ENCODE measurements around the gene RALGDS.
"Not testable (repeated sequence)": the region's sequence is repeated elsewhere in the genome, so short reads cannot be mapped to it uniquely, and the experiment has no call there.

The RALGDS gene

GRCh38 chr9:133086894-133087293, 34.1 kb downstream of the RALGDS start:
- Mint-ChIP-seq H3K36me3 (ENCODE audit: low read depth) (no peaks in the 10 kb centered on the region), H3K9me3 (no peaks in the 10 kb centered on the region), H3K4me3 (no peak overlapping the region), H3K4me1 (ENCODE audit: low read depth) (no peaks in the 10 kb centered on the region), H3K27me3 (no peaks in the 10 kb centered on the region), H3K27ac (no peak overlapping the region)

GRCh38 chr9:133086212-133086860, 34.7 kb downstream of the RALGDS start:
- not testable (repeated sequence) for H3K4me3 Mint-ChIP-seq; H3K9me3 Mint-ChIP-seq; H3K36me3 Mint-ChIP-seq (ENCODE audit: low read depth); H3K4me1 Mint-ChIP-seq (ENCODE audit: low read depth); H3K27me3 Mint-ChIP-seq; H3K27ac Mint-ChIP-seq

- not testable (repeated sequence) for H3K9me3 Mint-ChIP-seq; H3K36me3 Mint-ChIP-seq (ENCODE audit: low read depth); H3K27me3 Mint-ChIP-seq; H3K27ac Mint-ChIP-seq; H3K4me3 Mint-ChIP-seq; H3K4me1 Mint-ChIP-seq (ENCODE audit: low read depth)
Observed at GRCh38 chr9:133083688-133084087, 37.4 kb downstream of the RALGDS start.

- not testable (repeated sequence) for H3K4me3 Mint-ChIP-seq; H3K9me3 Mint-ChIP-seq; H3K4me1 Mint-ChIP-seq (ENCODE audit: low read depth); H3K27me3 Mint-ChIP-seq; H3K36me3 Mint-ChIP-seq (ENCODE audit: low read depth); H3K27ac Mint-ChIP-seq
Observed at GRCh38 chr9:133081957-133082644, 38.9 kb downstream of the RALGDS start.

GRCh38 chr9:133080786-133081779, 40.0 kb downstream of the RALGDS start:
- H3K4me1 Mint-ChIP-seq (ENCODE audit: low read depth); H3K27me3 Mint-ChIP-seq; H3K4me3 Mint-ChIP-seq; H3K36me3 Mint-ChIP-seq (ENCODE audit: low read depth); H3K27ac Mint-ChIP-seq; H3K9me3 Mint-ChIP-seq: not testable (repeated sequence)

- Mint-ChIP-seq H3K27me3 (no peaks in the 10 kb centered on the region), H3K9me3 (no peaks in the 10 kb centered on the region), H3K4me3 (no peak overlapping the region), H3K36me3 (ENCODE audit: low read depth) (no peaks in the 10 kb centered on the region), H3K4me1 (ENCODE audit: low read depth) (no peaks in the 10 kb centered on the region), H3K27ac (no peak overlapping the region)
Observed at GRCh38 chr9:133080161-133080560, 40.9 kb downstream of the RALGDS start.

- Mint-ChIP-seq H3K36me3 (ENCODE audit: low read depth) (no peaks in the 10 kb centered on the region), H3K4me3 (no peak overlapping the region), H3K4me1 (ENCODE audit: low read depth) (no peaks in the 10 kb centered on the region), H3K9me3 (no peaks in the 10 kb centered on the region), H3K27me3 (no peaks in the 10 kb centered on the region), H3K27ac (no peak overlapping the region)
Observed at GRCh38 chr9:133078486-133078885, 42.6 kb downstream of the RALGDS start.

GRCh38 chr9:133076691-133077090, 44.3 kb downstream of the RALGDS start:
- Mint-ChIP-seq H3K36me3 (ENCODE audit: low read depth) (no peaks in the 10 kb centered on the region), H3K4me1 (ENCODE audit: low read depth) (no peaks in the 10 kb centered on the region), H3K4me3 (no peak overlapping the region), H3K9me3 (no peaks in the 10 kb centered on the region), H3K27ac (no peak overlapping the region), H3K27me3 (no peaks in the 10 kb centered on the region)

GRCh38 chr9:133075925-133076630, 45.0 kb downstream of the RALGDS start:
- Mint-ChIP-seq H3K27ac (no peak overlapping the region), H3K4me1 (ENCODE audit: low read depth) (no peaks in the 10 kb centered on the region), H3K4me3 (no peak overlapping the region), H3K9me3 (no peaks in the 10 kb centered on the region), H3K27me3 (no peaks in the 10 kb centered on the region), H3K36me3 (ENCODE audit: low read depth) (no peaks in the 10 kb centered on the region)

- H3K27ac Mint-ChIP-seq: no peak overlapping the region
- H3K36me3 Mint-ChIP-seq (ENCODE audit: low read depth): no peaks in the 10 kb centered on the region
- no peaks in the 10 kb centered on the region for H3K4me1 Mint-ChIP-seq (ENCODE audit: low read depth)
- no peaks in the 10 kb centered on the region for H3K27me3 Mint-ChIP-seq
- no peaks in the 10 kb centered on the region for H3K9me3 Mint-ChIP-seq
- no peak overlapping the region for H3K4me3 Mint-ChIP-seq
Observed at GRCh38 chr9:133074111-133074651, 46.9 kb downstream of the RALGDS start.

GRCh38 chr9:133073086-133074014, 47.7 kb downstream of the RALGDS start:
- Mint-ChIP-seq H3K27me3 (no peaks in the 10 kb centered on the region), H3K4me1 (ENCODE audit: low read depth) (no peaks in the 10 kb centered on the region), H3K27ac (no peak overlapping the region), H3K4me3 (no peak overlapping the region), H3K9me3 (no peaks in the 10 kb centered on the region), H3K36me3 (ENCODE audit: low read depth) (no peaks in the 10 kb centered on the region)

- not testable (repeated sequence) for H3K27me3 Mint-ChIP-seq; H3K4me3 Mint-ChIP-seq; H3K9me3 Mint-ChIP-seq; H3K4me1 Mint-ChIP-seq (ENCODE audit: low read depth); H3K27ac Mint-ChIP-seq; H3K36me3 Mint-ChIP-seq (ENCODE audit: low read depth)
Observed at GRCh38 chr9:133072210-133072609, 48.8 kb downstream of the RALGDS start.

GRCh38 chr9:133071484-133072150, 49.4 kb downstream of the RALGDS start:
- H3K4me3 Mint-ChIP-seq: peak overlapping the region; percentile 47
- no peaks in the 10 kb centered on the region for H3K4me1 Mint-ChIP-seq (ENCODE audit: low read depth)
- H3K9me3 Mint-ChIP-seq: no peaks in the 10 kb centered on the region
- H3K36me3 Mint-ChIP-seq (ENCODE audit: low read depth): no peaks in the 10 kb centered on the region
- H3K27me3 Mint-ChIP-seq: no peaks in the 10 kb centered on the region
- H3K27ac Mint-ChIP-seq: peak overlapping the region; percentile 70

Measured in stimulated activated naive CD8-positive, alpha-beta T cell treated with anti-CD3 and anti-CD28 coated beads, Interleukin-15, Interleukin-2, amounts not matched to agents 100 ng/mL and 50 ng/mL, for 24 hours (primary cell).